B cell (primary cell): Measurements from ENCODE around the gene RTTN. TPM values are rescaled to one million over a fixed set of nuclear protein-coding genes. Genes with fewer than 3 reads are reported as not detected.

Experiments used
- ATAC-seq: fragments of 200-7000 bp; cut with Tn5 transposase; one replicate; pipeline ENCODE4 v1.10.0; 2021; ENCODE audit warnings: low read depth, mild to moderate bottlenecking, moderate number of reproducible peaks, moderate library complexity
- CTCF ChIA-PET: fragments of 350-600 bp; sonication (Branson Sonifier 250); formaldehyde crosslinking; loops from one replicate; lab custom pipeline; 2021; ENCODE audit warnings: antibody characterized with exemption, inconsistent platforms; lab: Charles Lee
- POLR2A ChIA-PET: fragments of 350-600 bp; sonication (Branson Sonifier 250); formaldehyde crosslinking; loops from one replicate; lab custom pipeline; 2021; ENCODE audit warnings: antibody characterized with exemption; lab: Charles Lee
- DNase-seq: peaks from one replicate; pipeline ENCODE4 v3.0.0; 2013
- H2AFZ ChIP-seq: 2 replicates; pipeline ENCODE4 v1.6.1; 2012; ENCODE audit warnings: mild to moderate bottlenecking, low read depth, low read length; ENCODE audit not compliant: insufficient read depth, poor library complexity, severe bottlenecking
- H3K27ac ChIP-seq, 2 donors: 1 replicate in 1 of 2; 2 replicates in 1 of 2; pipeline ENCODE4 v1.5.1; 2012 to 2013; ENCODE audit warnings: low read length in 2 of 2, mild to moderate bottlenecking in 2 of 2, moderate library complexity in 1 of 2
- H3K27me3 ChIP-seq, 4 experiments: fragments of 200-600 bp in 1 of 4; sonication (generic) in 1 of 4; replicated peaks in 1 of 4; 1 replicate in 2 of 4; 2 replicates in 2 of 4; pipeline versions ENCODE4 v1.6.1 to v1.7.0; 2013 to 2016; ENCODE audit warnings: low read length in 3 of 4, mild to moderate bottlenecking in 2 of 4, mixed read lengths in 1 of 4, moderate library complexity in 1 of 4; ENCODE audit not compliant: insufficient read depth in 4 of 4, control insufficient read depth in 3 of 4; ENCODE audit errors: control extremely low read depth in 1 of 4
- H3K36me3 ChIP-seq, 2 experiments: replicated peaks in 1 of 2; 1 replicate in 1 of 2; 2 replicates in 1 of 2; pipeline versions ENCODE4 v1.6.1 to v1.7.1; 2013; ENCODE audit warnings: low read length in 1 of 2; ENCODE audit not compliant: insufficient read depth in 2 of 2, control insufficient read depth in 1 of 2; ENCODE audit errors: control extremely low read depth in 1 of 2, extremely low read depth in 1 of 2
- H3K4me1 ChIP-seq, 2 donors: fragments of 200-600 bp in 1 of 2; sonication (generic) in 1 of 2; 1 replicate in 1 of 2; 2 replicates in 1 of 2; pipeline versions ENCODE4 v1.5.1 to v1.6.1; 2013 to 2017; ENCODE audit warnings: low read length in 2 of 2; ENCODE audit not compliant: control insufficient read depth in 2 of 2, insufficient read depth in 2 of 2
- H3K4me2 ChIP-seq: replicated peaks from 2 replicates; pipeline ENCODE3; 2012; ENCODE audit warnings: mild to moderate bottlenecking, low read depth, low read length; ENCODE audit not compliant: poor library complexity, severe bottlenecking
- H3K4me3 ChIP-seq, 5 experiments: fragments of 200-600 bp in 1 of 5; sonication (generic) in 1 of 5; 1 replicate in 3 of 5; 2 replicates in 2 of 5; pipeline versions ENCODE4 v1.5.1 to v1.7.0; 2011 to 2016; ENCODE audit warnings: low read length in 4 of 5, mild to moderate bottlenecking in 4 of 5, low read depth in 2 of 5, control low read depth in 1 of 5, moderate library complexity in 1 of 5; ENCODE audit not compliant: insufficient read depth in 1 of 5; ENCODE audit errors: control extremely low read depth in 1 of 5, extremely low read depth in 1 of 5
- H3K79me2 ChIP-seq: fragments of 200-600 bp; sonication (generic); one replicate; pipeline ENCODE4 v1.6.0; 2016; ENCODE audit warnings: low read length; ENCODE audit not compliant: control insufficient read depth, insufficient read depth
- H3K9ac ChIP-seq: fragments of 200-600 bp; sonication (generic); 2 replicates; pipeline ENCODE4 v1.6.1; 2017; ENCODE audit warnings: mild to moderate bottlenecking, low read length, moderate library complexity
- H3K9me3 ChIP-seq, 3 donors: one replicate each; pipeline versions ENCODE4 v1.6.1 to v1.7.1; 2013; ENCODE audit warnings: low read length in 2 of 3; ENCODE audit not compliant: control insufficient read depth in 2 of 3, insufficient read depth in 1 of 3; ENCODE audit errors: control extremely low read depth in 1 of 3
- H4K20me1 ChIP-seq: 2 replicates; pipeline ENCODE4 v1.6.0; 2012; ENCODE audit warnings: mild to moderate bottlenecking, low read length; ENCODE audit not compliant: insufficient read depth, control insufficient read depth, poor library complexity, severe bottlenecking
- H3K27ac Mint-ChIP-seq: one replicate; pipeline ENCODE4 v1.8.0; 2021; ENCODE audit warnings: mixed read lengths
- H3K27me3 Mint-ChIP-seq: one replicate; pipeline ENCODE4 v1.8.0; 2021; ENCODE audit warnings: mixed read lengths
- H3K4me1 Mint-ChIP-seq: one replicate; pipeline ENCODE4 v1.8.0; 2021; ENCODE audit warnings: mixed read lengths
- H3K4me3 Mint-ChIP-seq: one replicate; pipeline ENCODE4 v1.8.0; 2021; ENCODE audit warnings: mixed read lengths
- H3K9me3 Mint-ChIP-seq: one replicate; pipeline ENCODE4 v1.8.0; 2022; ENCODE audit warnings: mixed read lengths; ENCODE audit not compliant: insufficient read depth
- CTCF ChIP-seq: fragments of 200-600 bp; IDR thresholded peaks from one replicate; pipeline ENCODE4 v1.8.0; 2022; ENCODE audit warnings: antibody characterized with exemption, mild to moderate bottlenecking
- EZH2 ChIP-seq: IDR thresholded peaks from 2 replicates; pipeline ENCODE4 v1.6.1; 2012; ENCODE audit warnings: borderline replicate concordance, low read depth, mild to moderate bottlenecking, moderate library complexity, low read length; ENCODE audit not compliant: insufficient read depth, poor library complexity, severe bottlenecking
- WGBS: methylation state at CpG from one replicate; pipeline ENCODE4 v1.1.5; 2013; ENCODE audit warnings: missing lambda C conversion rate; ENCODE audit not compliant: insufficient coverage; 5-methylcytosine and 5-hydroxymethylcytosine counted together
- intact Hi-C: fragments of 100-400 bp; cut with micrococcal nuclease; formaldehyde crosslinking; loops from one replicate; pipeline ENCODE4 v1.10.0; 2022
- polyA plus RNA-seq: library from polyadenylated mRNA; depleted of rRNA; stranded (reverse); fragments of >200 nt; gene quantifications from 2 replicates; pipeline ENCODE4 v1.2.3, GENCODE V29; 2012
- total RNA-seq, 2 donors: library from RNA; stranded (reverse); fragments of 120-200 nt in 1 of 2; gene quantifications; 1 replicate in 1 of 2; 2 replicates in 1 of 2; pipeline versions ENCODE4 v1.2.3 to v1.2.4, GENCODE V29; 2013 to 2022

The RTTN gene
- total and polyA plus RNA-seq, 2 donors (not counting 1 experiment from before 2014, with no cell fraction given): 10.0 to 41.2 TPM

GRCh38 chr18:70227438-70227837 is 22.0 kb upstream of the RTTN start:
- H3K4me1 Mint-ChIP-seq: no peaks in the 10 kb centered on the region
- intact Hi-C loops: no loop called here
- DNase-seq (no peak), ATAC-seq (no peak)
- no peak overlapping the region for H3K4me3 ChIP-seq
- no peak overlapping the region for H3K4me3 Mint-ChIP-seq
- 63% methylated on average over 1 of the region's 3 CpGs for WGBS
- H3K27ac ChIP-seq: no peak overlapping the region
- H2AFZ ChIP-seq: no peak overlapping the region
- H4K20me1 ChIP-seq: no peaks in the 10 kb centered on the region
- H3K4me2 ChIP-seq: no peak overlapping the region
- peaks cover 34% of the 10 kb centered on the region for H3K27me3 Mint-ChIP-seq
- no peaks in the 10 kb centered on the region for H3K4me1 ChIP-seq
- H3K9me3 ChIP-seq: peaks cover 3 to 8% (median 5%) of the 10 kb centered on the region in 3 donors
- TF ChIP-seq CTCF (no peak), EZH2 (no peak)
- no peaks in the 10 kb centered on the region for H3K79me2 ChIP-seq
- peaks cover 10% of the 10 kb centered on the region for H3K9me3 Mint-ChIP-seq
- H3K27ac Mint-ChIP-seq: no peak overlapping the region
- peaks cover 0 to 5% (median 2%) of the 10 kb centered on the region in 4 experiments for H3K27me3 ChIP-seq
- ChIA-PET CTCF (no interaction called here), POLR2A (no interaction called here)
- no peaks in the 10 kb centered on the region for H3K36me3 ChIP-seq
- no peak overlapping the region for H3K9ac ChIP-seq

GRCh38 chr18:70221915-70222278 is 16.4 kb upstream of the RTTN start:
- Histone ChIP-seq H3K4me2 (no peak overlapping the region), H3K27me3 (peaks cover 0 to 11% (median 6%) of the 10 kb centered on the region in 4 experiments), H3K9ac (no peak overlapping the region), H3K27ac (no peak overlapping the region), H3K4me1 (no peaks in the 10 kb centered on the region), H3K79me2 (no peaks in the 10 kb centered on the region), H3K9me3 (peaks cover 0 to 2% (median 0%) of the 10 kb centered on the region in 3 donors), H4K20me1 (no peaks in the 10 kb centered on the region), H3K4me3 (no peak overlapping the region), H2AFZ (no peak overlapping the region), H3K36me3 (no peaks in the 10 kb centered on the region)
- ATAC-seq: no peak
- H3K27ac Mint-ChIP-seq: no peak overlapping the region
- H3K4me3 Mint-ChIP-seq: no peak overlapping the region
- intact Hi-C loops: no loop called here
- TF ChIP-seq EZH2 (no peak), CTCF (no peak)
- peaks cover 52% of the 10 kb centered on the region for H3K27me3 Mint-ChIP-seq
- no peak for DNase-seq
- H3K9me3 Mint-ChIP-seq: peaks cover under 1% of the 10 kb centered on the region
- POLR2A ChIA-PET: no interaction called here
- CTCF ChIA-PET: no interaction called here
- WGBS: 100% methylated on average over 1 of the region's 6 CpGs
- H3K4me1 Mint-ChIP-seq: no peaks in the 10 kb centered on the region
